ENCODE data around the gene TMEM121. TPM values are rescaled to one million over a fixed set of nuclear protein-coding genes. Genes with fewer than 3 reads are reported as not detected.

Gene TMEM121
- total and polyA plus RNA-seq, 2 donors (not counting 1 experiment from before 2014, with no cell fraction given), result 0.99 to 3.7 TPM

DNA sequence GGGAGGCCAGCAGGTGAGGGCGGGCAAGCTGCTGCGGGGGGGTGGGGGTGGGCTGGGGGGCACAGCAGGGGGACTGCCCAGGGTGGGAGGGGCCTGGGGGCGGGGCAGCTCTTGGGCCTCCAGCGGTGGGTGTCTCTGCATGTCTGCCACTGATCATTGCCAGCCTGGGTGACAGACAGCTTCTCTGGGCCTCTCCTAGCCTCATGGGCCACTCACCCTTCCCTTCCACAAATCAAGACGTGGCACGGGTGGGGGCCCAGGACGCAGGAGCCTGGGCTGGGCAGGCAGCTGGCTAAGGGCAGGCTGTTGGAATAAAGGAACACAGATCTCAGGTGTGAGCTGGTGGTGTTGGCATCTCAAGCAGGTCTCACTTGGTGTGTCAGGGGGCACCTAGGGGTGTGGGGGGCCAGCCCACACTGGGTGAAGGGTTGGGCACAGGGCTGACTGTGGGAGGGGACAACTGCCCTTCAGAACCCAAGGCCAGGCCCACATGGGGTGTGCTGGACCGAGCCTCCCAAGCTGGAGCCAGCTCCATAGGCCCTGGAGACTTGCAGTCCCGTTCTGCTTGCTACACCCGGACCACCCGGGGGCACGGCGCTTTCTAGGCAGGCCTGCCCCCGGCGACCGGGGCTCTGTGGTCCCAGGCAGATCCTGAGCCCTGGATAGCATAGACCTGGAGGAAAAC lies 32.3 kb upstream of the TMEM121 start:
- Mint-ChIP-seq H3K9me3 (ENCODE audit: insufficient read depth) (no peaks in the 10 kb centered on the region), H3K27me3 (no peaks in the 10 kb centered on the region), H3K4me3 (peak overlapping the region; percentile 13), H3K4me1 (peaks cover 14% of the 10 kb centered on the region), H3K27ac (no peak overlapping the region)
- CTCF ChIA-PET, result no interaction called here
- intact Hi-C loops (cut with micrococcal nuclease), result loop anchor here (5.0 kb wide), 2 partner anchors 292 to 402 kb away; no protein-coding TSS in a partner anchor
- no peak overlapping the region for H3K4me3 ChIP-seq (ENCODE audit: control extremely low read depth in 1 of 5, extremely low read depth in 1 of 5, insufficient read depth in 1 of 5, low read depth in 2 of 5, low read length in 4 of 5)
- no peak overlapping the region for H3K27ac ChIP-seq (ENCODE audit: low read length in 2 of 2)
- H4K20me1 ChIP-seq (ENCODE audit: control insufficient read depth, insufficient read depth, low read length, poor library complexity, severe bottlenecking), result peaks cover 13% of the 10 kb centered on the region
- H3K36me3 ChIP-seq (replicated peaks in 1 of 2; ENCODE audit: control extremely low read depth in 1 of 2, control insufficient read depth in 1 of 2, extremely low read depth in 1 of 2, insufficient read depth in 2 of 2, low read length in 1 of 2), result peaks cover 0 to 3% of the 10 kb centered on the region in 2 experiments
- H2AFZ ChIP-seq (ENCODE audit: insufficient read depth, low read depth, low read length, poor library complexity, severe bottlenecking), result no peak overlapping the region
- ATAC-seq (ENCODE audit: low read depth) (no peak), DNase-seq (peak; percentile 39)
- WGBS (ENCODE audit: insufficient coverage), result over 99% methylated on average over 9 of the region's 16 CpGs
- POLR2A ChIA-PET, result no interaction called here
- H3K27me3 ChIP-seq (replicated peaks in 1 of 4; ENCODE audit: control extremely low read depth in 1 of 4, control insufficient read depth in 3 of 4, insufficient read depth in 4 of 4, low read length in 3 of 4), result no peaks in the 10 kb centered on the region
- no peaks in the 10 kb centered on the region for H3K9me3 ChIP-seq (ENCODE audit: control extremely low read depth in 1 of 3, control insufficient read depth in 2 of 3, insufficient read depth in 1 of 3, low read length in 2 of 3)
- no peak overlapping the region for H3K4me2 ChIP-seq (replicated peaks; ENCODE audit: low read depth, low read length, poor library complexity, severe bottlenecking)
- H3K79me2 ChIP-seq (ENCODE audit: control insufficient read depth, insufficient read depth, low read length), result peaks cover 2% of the 10 kb centered on the region
- H3K9ac ChIP-seq (ENCODE audit: low read length), result no peak overlapping the region
- H3K4me1 ChIP-seq (ENCODE audit: control insufficient read depth in 2 of 2, insufficient read depth in 2 of 2, low read length in 2 of 2), result peaks cover 10 to 21% of the 10 kb centered on the region in 2 donors
- TF ChIP-seq, protein P1, sequence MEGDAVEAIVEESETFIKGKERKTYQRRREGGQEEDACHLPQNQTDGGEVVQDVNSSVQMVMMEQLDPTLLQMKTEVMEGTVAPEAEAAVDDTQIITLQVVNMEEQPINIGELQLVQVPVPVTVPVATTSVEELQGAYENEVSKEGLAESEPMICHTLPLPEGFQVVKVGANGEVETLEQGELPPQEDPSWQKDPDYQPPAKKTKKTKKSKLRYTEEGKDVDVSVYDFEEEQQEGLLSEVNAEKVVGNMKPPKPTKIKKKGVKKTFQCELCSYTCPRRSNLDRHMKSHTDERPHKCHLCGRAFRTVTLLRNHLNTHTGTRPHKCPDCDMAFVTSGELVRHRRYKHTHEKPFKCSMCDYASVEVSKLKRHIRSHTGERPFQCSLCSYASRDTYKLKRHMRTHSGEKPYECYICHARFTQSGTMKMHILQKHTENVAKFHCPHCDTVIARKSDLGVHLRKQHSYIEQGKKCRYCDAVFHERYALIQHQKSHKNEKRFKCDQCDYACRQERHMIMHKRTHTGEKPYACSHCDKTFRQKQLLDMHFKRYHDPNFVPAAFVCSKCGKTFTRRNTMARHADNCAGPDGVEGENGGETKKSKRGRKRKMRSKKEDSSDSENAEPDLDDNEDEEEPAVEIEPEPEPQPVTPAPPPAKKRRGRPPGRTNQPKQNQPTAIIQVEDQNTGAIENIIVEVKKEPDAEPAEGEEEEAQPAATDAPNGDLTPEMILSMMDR (IDR thresholded peaks at IDR 0.05), result no peak
- no peak for TF ChIP-seq EZH2 (IDR thresholded peaks at IDR 0.05; ENCODE audit: borderline replicate concordance, insufficient read depth, low read depth, low read length, poor library complexity, severe bottlenecking)

DNA sequence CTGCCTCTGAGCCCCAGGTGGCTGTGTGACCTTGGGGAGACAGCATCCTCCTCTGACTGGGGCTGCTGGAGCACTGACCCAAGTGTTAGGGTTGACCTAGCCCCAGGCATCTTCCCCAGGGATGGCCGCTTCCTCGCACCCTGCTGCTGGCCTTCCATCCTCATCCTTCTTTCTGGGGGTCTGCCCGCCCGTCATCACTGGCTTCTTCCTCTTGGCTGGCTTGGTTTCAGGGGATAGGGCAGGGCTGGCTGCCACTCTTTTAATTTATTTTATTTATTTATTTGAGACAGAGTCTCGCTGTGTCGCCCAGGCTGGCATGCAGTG lies 31.8 kb upstream of the TMEM121 start:
- TF ChIP-seq, protein P1 (IDR thresholded peaks at IDR 0.05), result no peak
- TF ChIP-seq EZH2 (IDR thresholded peaks at IDR 0.05; ENCODE audit: borderline replicate concordance, insufficient read depth, low read depth, low read length, poor library complexity, severe bottlenecking), result no peak
- H3K9ac ChIP-seq (ENCODE audit: low read length), result no peak overlapping the region
- H3K9me3 Mint-ChIP-seq (ENCODE audit: insufficient read depth), result no peaks in the 10 kb centered on the region
- H3K27me3 ChIP-seq (replicated peaks in 1 of 4; ENCODE audit: control extremely low read depth in 1 of 4, control insufficient read depth in 3 of 4, insufficient read depth in 4 of 4, low read length in 3 of 4), result no peaks in the 10 kb centered on the region
- no peak overlapping the region for H3K27ac Mint-ChIP-seq
- H3K79me2 ChIP-seq (ENCODE audit: control insufficient read depth, insufficient read depth, low read length), result peaks cover 2% of the 10 kb centered on the region
- H4K20me1 ChIP-seq (ENCODE audit: control insufficient read depth, insufficient read depth, low read length, poor library complexity, severe bottlenecking), result peaks cover 8% of the 10 kb centered on the region
- H3K4me2 ChIP-seq (replicated peaks; ENCODE audit: low read depth, low read length, poor library complexity, severe bottlenecking), result no peak overlapping the region
- H3K4me1 ChIP-seq (ENCODE audit: control insufficient read depth in 2 of 2, insufficient read depth in 2 of 2, low read length in 2 of 2), result peaks cover 5 to 16% of the 10 kb centered on the region in 2 donors
- H3K27me3 Mint-ChIP-seq, result no peaks in the 10 kb centered on the region
- H3K36me3 ChIP-seq (replicated peaks in 1 of 2; ENCODE audit: control extremely low read depth in 1 of 2, control insufficient read depth in 1 of 2, extremely low read depth in 1 of 2, insufficient read depth in 2 of 2, low read length in 1 of 2), result peaks cover 0 to 3% of the 10 kb centered on the region in 2 experiments
- peaks cover 9% of the 10 kb centered on the region for H3K4me1 Mint-ChIP-seq
- ATAC-seq (ENCODE audit: low read depth) (no peak), DNase-seq (no peak)
- no peaks in the 10 kb centered on the region for H3K9me3 ChIP-seq (ENCODE audit: control extremely low read depth in 1 of 3, control insufficient read depth in 2 of 3, insufficient read depth in 1 of 3, low read length in 2 of 3)
- no peak overlapping the region for H3K4me3 Mint-ChIP-seq
- intact Hi-C loops (cut with micrococcal nuclease), result loop anchor here (5.0 kb wide), 2 partner anchors 292 to 402 kb away; no protein-coding TSS in a partner anchor
- H3K4me3 ChIP-seq (ENCODE audit: control extremely low read depth in 1 of 5, extremely low read depth in 1 of 5, insufficient read depth in 1 of 5, low read depth in 2 of 5, low read length in 4 of 5), result no peak overlapping the region
- POLR2A ChIA-PET, result no interaction called here
- H2AFZ ChIP-seq (ENCODE audit: insufficient read depth, low read depth, low read length, poor library complexity, severe bottlenecking), result no peak overlapping the region
- no peak overlapping the region for H3K27ac ChIP-seq (ENCODE audit: low read length in 2 of 2)
- CTCF ChIA-PET, result no interaction called here
- 100% methylated on average over 2 of the region's 6 CpGs for WGBS (ENCODE audit: insufficient coverage)
